GM18511 (cell line): ENCODE measurements around the gene RTBDN.
"Not testable (repeated sequence)": the region's sequence is repeated elsewhere in the genome, so short reads cannot be mapped to it uniquely, and the experiment has no call there.

ENCODE experiments used
- ATAC-seq: cut with Tn5 transposase; IDR thresholded peaks from one replicate; pipeline ENCODE4 v1.9.1; 2021; ENCODE audit warnings: mild to moderate bottlenecking, moderate library complexity; ENCODE audit not compliant: unreplicated experiment

RTBDN gene

DNA sequence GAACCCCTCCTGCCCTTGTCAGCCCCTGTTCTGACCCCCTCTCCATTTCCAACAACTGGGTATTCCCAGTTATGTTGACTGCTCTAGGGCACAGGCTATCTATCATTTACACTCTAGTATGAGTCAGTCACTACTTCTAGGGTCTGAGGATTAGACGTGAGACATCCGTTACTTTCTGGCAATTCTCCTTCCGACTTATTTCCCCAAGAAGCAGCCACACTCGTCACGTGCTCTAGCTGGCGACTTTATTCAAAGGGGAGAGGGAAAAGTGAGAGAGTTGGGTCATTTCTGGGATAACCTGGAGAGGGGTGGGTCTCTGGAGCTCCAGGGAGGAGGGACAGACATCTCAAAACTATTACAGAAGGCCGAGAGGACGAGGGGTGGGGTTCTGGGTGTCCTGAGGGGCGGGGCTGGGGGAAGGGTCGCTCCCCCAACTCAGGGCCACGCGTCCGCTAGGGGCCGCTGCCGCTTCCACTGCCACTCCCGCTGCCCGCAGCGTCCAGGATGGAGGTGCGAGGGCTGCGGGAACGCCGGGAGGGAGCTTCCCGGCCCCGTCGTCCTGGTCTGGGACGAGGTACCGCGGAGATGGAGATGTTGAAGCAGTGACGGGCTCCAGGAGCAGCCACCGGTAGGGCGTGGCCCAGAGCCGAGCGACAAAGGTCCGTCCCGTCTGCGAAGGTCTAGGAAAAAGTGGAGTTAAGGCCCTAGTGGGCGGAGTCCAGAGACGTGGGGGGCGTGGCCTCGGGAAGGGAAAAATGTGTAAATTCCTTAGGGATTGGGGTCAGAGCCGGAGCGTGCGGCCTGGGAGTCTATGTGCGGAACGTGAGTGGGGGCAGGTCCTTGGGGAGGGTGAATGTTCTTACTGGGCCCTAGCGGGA lies 8.9 kb downstream of the RTBDN start:
- ATAC-seq: no peak

DNA sequence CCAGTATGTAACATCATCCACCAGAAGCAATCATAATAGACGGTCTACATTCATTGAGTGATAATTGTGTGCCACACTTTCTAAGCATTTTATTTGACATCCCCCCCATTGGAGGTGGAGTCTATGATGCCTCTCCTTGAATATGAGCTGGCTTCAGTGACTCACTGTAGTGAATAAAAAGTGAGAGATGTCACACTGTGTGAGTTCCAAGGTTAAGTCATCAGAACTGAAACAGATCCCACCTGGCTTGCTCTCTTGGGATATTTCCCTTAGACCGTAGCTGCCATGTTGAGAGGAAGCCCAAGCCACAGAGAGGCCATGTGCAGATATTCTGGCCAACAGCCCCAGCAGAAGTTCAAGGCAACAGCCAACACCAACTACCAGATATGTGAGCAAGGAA lies 12.6 kb downstream of the RTBDN start:
- ATAC-seq: no peak

- ATAC-seq: not testable (repeated sequence)
These were observed 16.6 kb downstream of the RTBDN start for GRCh38 chr19:12817810-12818209.

DNA sequence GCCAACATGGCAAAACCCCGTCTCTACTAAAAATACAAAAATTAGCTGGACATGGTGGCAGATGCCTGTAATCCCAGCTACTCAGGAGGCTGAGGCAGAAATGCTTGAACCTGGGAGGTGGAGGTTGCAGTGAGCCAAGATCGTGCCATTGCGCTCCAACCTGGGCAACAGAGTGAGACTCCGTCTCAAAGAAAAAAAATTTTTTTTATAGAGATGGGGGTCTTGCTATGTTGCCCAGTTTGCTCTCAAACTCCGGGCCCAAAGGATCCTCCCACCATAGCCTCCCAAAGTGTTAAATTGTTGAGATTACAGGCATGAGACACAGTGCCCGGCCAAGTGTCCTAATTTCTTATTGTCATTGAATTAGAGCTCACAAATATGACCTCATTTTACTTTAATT lies 17.2 kb downstream of the RTBDN start:
- not testable (repeated sequence) for ATAC-seq

GRCh38 chr19:12815088-12815487 lies 19.3 kb downstream of the RTBDN start:
- ATAC-seq: no peak

DNA sequence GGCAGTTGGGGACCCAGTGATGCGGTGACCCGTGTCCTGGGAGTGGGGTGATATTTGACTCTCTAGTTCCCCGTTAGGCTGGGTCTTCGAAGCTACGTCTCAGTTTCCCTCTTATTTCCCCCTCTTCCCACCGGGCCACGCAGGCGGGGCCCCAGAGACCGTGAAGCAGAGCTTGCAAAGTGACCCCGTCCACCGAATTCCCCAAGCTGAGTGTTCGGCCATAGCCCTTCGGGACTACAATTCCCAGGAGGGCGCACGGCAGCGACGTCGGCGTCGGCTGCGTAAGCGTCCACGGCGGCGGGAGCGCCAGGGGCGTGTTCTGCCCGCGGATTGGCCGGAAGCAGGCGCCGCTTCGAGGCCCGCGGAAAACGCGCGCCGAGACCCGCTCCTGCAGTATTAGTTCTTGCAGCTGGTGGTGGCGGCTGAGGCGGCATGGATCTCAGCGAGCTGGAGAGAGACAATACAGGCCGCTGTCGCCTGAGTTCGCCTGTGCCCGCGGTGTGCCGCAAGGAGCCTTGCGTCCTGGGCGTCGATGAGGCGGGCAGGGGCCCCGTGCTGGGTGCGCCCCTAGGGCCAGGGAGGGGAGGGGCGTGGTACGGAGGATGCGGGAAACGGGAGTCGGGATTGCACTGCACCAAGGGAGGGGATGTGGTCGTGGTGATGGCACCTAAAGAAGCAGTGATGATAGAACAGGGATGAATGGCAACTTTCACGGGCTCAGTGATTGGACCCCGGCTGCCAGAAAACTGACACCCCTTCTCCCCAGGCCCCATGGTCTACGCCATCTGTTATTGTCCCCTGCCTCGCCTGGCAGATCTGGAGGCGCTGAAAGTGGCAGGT lies 27.9 kb downstream of the RTBDN start, which contains the start of gene RNASEH2A:
TSS of gene RNASEH2A (plus strand) at position 343 of the 840 bp plus-strand sequence. CDS start at position 433, 90 bp downstream.
- ATAC-seq: peak; percentile 75

DNA sequence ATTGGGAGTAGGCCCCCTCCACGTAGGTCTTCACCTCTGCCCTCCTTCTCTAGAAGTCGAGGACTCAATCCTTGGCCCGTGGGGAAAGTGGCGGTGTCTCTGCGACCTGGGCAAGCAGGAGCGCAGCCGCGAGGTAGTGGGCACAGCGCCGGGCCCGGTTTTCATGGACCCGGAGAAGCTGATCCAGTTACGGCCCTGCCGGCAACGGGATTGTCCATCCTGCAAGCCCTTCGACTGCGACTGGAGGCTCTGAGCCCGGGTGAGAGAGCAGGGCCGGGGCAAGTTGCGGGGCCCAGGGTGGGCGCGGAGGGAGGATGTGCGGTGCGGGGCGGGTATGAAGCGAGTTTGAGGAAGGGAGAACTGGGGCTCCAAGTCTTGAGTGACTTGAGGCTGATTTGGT lies 30.3 kb downstream of the RTBDN start:
- ATAC-seq: no peak

DNA sequence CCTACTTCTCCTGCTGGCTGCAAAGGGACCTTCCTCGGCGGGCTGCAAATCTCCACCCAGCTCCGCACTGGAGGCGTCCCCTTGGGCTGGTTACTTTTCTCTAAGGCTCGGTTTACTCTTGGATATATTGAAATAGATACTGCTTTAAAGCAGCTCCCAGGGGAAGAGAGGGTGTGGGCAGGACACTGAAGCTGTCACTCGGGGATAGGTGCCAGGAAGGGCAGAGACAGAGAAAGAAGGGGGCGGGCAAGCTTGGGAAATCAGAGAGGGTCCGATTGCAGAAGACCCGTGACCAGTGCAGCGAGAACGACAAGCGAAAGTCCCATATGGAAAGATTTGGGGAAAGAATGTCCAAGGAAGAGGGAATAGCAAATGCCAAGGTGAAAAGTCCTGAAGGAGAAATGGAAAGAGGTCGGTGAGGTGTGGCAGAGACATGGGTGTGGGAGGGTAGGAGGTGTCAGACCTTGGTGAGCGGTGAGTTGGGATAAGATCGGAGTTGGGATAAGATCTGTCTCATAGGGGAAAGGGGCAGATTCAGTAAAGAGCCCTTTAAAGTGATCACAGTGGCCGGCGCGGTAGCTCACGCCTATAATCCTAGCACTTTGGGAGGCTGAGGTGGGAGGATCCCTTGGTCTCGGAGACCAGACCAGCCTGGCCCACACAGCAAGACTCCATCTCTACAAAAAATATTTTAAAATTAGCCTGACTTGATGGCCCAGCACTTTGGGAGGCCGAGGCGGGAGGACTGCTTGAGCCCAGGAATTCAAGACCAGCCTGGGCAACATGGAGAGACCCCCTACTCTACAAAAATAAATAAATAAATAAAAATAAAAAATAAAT lies 31.9 kb downstream of the RTBDN start:
- no peak for ATAC-seq

GRCh38 chr19:12801466-12802266 lies 32.7 kb downstream of the RTBDN start, which contains the start of the genes PRDX2 and THSD8:
Gene PRDX2, minus strand, starts transcription at chr19:12801800. Its CDS starts 539 bp downstream, at chr19:12801261.
Gene THSD8, plus strand, starts transcription at chr19:12802069. Its CDS starts 3 bp downstream, at chr19:12802072.
- no peak for ATAC-seq

GRCh38 chr19:12800923-12801465 lies 33.4 kb downstream of the RTBDN start:
- ATAC-seq: no peak

GRCh38 chr19:12800466-12800770 lies 34.0 kb downstream of the RTBDN start:
- no peak for ATAC-seq

DNA sequence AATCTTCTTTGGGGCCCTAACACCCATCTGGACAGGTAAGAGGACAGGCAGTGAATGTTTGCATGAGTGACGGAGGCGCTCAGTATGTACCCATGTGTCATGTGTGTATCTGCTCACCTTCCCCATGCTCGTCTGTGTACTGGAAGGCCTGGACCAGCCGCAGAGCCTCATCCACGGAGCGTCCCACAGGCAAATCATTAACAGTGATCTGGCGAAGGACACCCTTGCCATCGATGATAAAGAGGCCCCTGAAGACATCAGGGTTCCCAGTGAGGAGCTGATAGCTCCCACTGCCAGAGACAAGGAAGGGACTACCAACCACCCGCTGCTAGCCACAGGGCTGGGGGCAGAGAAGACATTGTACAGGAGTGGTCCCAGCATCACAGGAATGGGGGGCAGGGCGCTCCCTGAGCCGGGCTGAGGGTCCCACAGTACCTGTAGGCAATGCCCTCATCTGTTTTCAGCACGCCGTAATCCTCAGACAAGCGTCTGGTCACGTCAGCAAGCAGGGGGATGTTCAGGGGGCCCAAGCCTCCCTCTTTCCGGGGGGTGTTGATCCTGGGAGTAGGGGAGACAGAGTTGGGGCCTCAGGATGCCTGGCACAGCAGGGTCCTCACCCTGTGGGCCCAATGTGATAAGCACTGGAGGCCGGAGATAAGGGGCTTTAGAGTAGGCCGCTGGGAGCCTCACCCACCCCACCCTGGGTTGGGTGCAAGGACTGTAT lies 34.5 kb downstream of the RTBDN start:
- no peak for ATAC-seq

DNA sequence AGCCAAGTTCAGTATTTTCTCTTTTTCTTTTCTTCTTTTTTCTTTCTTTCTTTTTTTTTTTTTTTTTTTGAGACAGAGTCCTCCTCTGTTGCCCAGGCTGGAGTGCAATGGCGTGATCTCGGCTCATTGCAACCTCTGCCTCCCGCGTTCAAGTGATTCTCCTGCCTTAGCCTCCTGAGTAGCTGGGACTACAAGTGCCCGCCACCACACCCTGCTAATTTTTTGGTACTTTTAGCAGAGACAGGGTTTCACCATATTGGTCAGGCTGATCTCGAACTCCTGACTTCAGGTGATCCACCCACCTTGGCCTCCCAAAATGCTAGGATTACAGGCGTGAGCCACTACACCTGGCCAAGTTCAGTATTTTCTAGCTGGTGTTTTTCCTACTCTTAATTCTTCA lies 36.8 kb downstream of the RTBDN start:
- not testable (repeated sequence) for ATAC-seq

DNA sequence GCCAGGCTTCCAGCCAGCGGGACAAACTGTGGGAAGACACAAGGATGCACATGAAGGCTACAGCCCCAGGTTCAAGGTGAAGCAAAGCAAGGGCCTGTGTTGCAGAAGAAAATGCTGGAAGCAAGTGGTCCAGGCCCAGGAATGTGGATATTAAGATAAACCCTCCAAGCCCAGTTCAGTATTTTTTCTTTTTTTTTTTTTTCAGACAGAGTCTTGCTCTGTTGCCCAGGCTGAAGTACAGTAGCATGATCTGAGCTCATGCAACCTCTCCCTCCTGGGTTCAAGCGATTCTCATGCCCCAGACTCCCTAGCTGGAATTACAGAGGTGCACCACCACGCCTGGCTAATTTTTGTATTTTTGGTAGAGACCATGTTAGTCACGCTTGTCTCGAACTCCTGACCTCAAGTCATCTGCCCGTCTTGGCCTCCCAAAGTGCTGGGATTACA lies 37.2 kb downstream of the RTBDN start:
- ATAC-seq: no peak

GRCh38 chr19:12796146-12797071 lies 38.0 kb downstream of the RTBDN start:
- no peak for ATAC-seq

DNA sequence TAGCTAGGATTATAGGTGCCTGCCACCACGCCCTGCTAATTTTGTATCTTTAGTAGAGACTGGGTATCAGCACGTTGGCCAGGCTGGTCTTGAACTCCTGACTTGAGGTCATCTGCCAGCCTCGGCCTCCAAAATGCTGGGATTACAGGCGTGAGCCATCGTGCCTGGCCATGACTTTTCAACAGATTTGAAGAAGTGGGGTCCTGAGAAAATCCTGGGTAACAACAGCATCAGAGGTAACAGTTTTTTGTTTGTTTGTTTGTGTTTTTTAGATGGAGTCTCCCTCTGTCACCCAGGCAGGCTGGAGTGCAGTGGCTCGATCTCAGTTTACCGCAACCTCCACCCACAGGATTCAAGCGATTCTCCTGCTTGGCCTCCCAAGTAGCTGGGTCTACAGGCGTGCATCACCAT lies 39.4 kb downstream of the RTBDN start:
- ATAC-seq: no peak

DNA sequence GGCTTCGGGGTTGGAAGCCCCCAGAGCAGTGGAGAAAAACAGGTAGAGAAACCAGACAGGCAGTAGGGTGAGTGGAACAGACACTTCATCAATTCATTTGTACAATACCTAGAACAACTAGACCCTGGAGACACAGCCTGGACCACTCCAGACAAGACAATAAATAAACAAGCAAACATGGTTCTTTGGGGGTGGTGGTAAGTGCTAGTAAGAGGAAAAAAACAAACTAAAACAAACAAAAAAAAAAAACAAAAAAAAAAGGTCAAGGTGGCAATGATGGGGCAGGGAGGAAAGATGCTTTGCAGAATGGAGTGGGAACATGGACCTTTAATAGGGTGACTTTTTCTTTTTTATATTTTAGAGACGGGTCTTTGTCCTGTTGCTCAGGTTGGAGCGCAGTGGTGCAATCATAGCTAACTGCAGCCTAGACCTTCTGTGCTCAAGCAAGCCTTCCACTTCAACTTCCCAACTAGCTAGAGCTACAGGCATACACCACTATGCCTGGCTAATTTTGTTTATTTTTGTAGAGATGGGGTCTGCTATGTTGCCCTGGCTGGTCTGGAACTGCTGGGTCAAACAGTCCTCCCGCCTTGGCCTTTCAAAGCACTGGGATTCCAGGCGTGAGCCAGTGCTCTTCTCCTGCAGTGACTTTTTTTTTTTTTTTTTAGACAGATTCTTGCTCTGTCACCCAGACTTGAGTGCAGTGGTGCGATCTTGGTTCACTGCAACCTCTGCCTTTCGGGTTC lies 40.0 kb downstream of the RTBDN start:
- no peak for ATAC-seq
